ENCODE data around the gene OTULINL.
"Not testable (repeated sequence)": the region's sequence is repeated elsewhere in the genome, so short reads cannot be mapped to it uniquely, and the experiment has no call there.

OTULINL gene

GRCh38 chr5:14552017-14552416, 29.6 kb upstream of the OTULINL start:
- H3K4me3 ChIP-seq (replicated peaks; ENCODE audit: low read depth, low read length): no peak overlapping the region
- DNase-seq (ENCODE audit: low read depth): peak; percentile 4
- TF ChIP-seq, protein P1, sequence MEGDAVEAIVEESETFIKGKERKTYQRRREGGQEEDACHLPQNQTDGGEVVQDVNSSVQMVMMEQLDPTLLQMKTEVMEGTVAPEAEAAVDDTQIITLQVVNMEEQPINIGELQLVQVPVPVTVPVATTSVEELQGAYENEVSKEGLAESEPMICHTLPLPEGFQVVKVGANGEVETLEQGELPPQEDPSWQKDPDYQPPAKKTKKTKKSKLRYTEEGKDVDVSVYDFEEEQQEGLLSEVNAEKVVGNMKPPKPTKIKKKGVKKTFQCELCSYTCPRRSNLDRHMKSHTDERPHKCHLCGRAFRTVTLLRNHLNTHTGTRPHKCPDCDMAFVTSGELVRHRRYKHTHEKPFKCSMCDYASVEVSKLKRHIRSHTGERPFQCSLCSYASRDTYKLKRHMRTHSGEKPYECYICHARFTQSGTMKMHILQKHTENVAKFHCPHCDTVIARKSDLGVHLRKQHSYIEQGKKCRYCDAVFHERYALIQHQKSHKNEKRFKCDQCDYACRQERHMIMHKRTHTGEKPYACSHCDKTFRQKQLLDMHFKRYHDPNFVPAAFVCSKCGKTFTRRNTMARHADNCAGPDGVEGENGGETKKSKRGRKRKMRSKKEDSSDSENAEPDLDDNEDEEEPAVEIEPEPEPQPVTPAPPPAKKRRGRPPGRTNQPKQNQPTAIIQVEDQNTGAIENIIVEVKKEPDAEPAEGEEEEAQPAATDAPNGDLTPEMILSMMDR (IDR thresholded peaks at IDR 0.05; ENCODE audit: low read length, missing control alignments): no peak

DNA sequence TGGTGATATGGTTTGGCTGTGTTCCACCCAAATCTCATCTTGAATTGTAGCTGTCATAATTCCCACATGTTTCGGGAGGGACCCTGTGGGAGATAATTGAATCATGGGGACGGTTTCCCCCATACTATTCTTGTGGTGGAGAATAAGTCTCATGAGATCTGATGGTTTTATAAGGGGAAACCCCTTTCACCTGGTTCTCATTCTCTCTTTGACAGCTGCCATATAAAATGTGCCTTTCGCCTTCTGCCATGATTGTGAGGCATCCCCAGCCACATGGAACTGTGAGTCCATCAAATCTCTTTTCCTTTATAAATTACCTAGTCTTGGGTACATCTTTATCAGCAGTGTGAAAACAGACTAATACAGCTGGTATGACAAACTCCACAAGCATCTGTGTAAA, 27.3 kb upstream of the OTULINL start:
- not testable (repeated sequence) for H3K4me3 ChIP-seq (replicated peaks; ENCODE audit: low read depth, low read length); DNase-seq (ENCODE audit: low read depth)

DNA sequence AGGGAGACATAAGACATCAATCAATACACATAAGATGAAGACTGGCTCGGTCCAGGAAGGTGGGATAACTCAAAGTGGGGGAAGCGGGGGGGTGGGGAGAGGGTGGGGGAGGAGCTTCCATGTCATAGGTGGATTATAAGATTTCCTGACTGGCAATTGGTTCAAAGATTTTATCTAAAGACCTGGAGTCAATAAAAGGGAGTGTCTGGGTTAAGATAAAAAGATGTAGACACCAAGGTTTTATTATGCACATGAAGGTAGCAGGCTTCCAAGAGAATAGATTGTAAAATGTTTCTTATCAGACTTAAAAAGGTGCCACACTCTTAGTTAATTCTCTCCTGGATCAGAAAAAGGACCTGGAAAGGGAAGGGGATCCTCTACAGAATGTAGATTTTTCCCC, 25.6 kb upstream of the OTULINL start:
- TF ChIP-seq, protein P1 (IDR thresholded peaks at IDR 0.05; ENCODE audit: low read length, missing control alignments): no peak
- no peak overlapping the region for H3K4me3 ChIP-seq (replicated peaks; ENCODE audit: low read depth, low read length)
- no peak for DNase-seq (ENCODE audit: low read depth)

- H3K4me3 ChIP-seq (replicated peaks; ENCODE audit: low read depth, low read length): no peak overlapping the region
- no peak for DNase-seq (ENCODE audit: low read depth)
- TF ChIP-seq, protein P1 (IDR thresholded peaks at IDR 0.05; ENCODE audit: low read length, missing control alignments): no peak
Observed at GRCh38 chr5:14557203-14557770, 24.3 kb upstream of the OTULINL start.

DNA sequence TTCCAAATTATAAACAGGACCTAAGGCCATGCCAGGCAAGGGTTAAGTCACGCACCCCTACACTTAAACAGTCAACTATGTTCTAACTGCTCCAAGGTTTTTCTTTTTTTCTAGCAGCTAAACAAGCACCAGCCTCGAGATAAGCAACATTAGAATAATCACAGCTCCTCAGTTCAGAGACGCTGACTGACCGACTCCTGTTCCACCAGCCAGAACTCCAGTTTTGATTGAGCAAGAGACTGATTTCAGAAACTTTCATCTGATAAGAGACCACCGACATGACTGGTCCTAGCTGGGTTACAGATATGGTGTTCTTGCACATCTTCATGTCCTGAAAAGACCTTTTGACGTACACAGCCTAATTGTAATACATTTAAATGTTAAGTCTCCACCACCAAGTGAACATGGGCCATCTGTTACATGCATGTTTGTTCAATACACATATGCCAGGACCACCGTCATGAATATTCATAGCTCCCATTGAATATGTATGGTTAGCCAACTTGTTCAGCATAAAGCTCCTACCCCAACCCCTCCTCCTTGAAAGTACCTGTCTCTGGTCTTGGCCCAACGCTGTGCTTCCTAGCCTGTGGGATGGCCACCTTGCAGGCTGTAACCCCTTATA, 23.7 kb upstream of the OTULINL start:
- TF ChIP-seq, protein P1 (IDR thresholded peaks at IDR 0.05; ENCODE audit: low read length, missing control alignments): no peak
- H3K4me3 ChIP-seq (replicated peaks; ENCODE audit: low read depth, low read length): no peak overlapping the region

GRCh38 chr5:14560091-14560595, 21.4 kb upstream of the OTULINL start:
- no peak overlapping the region for H3K4me3 ChIP-seq (replicated peaks; ENCODE audit: low read depth, low read length)
- TF ChIP-seq, protein P1 (IDR thresholded peaks at IDR 0.05; ENCODE audit: low read length, missing control alignments): no peak
- no peak for DNase-seq (ENCODE audit: low read depth)

More for the DNA sequence above, 23.7 kb upstream of the OTULINL start:
- peak; percentile 15 for DNase-seq (ENCODE audit: low read depth)

DNA sequence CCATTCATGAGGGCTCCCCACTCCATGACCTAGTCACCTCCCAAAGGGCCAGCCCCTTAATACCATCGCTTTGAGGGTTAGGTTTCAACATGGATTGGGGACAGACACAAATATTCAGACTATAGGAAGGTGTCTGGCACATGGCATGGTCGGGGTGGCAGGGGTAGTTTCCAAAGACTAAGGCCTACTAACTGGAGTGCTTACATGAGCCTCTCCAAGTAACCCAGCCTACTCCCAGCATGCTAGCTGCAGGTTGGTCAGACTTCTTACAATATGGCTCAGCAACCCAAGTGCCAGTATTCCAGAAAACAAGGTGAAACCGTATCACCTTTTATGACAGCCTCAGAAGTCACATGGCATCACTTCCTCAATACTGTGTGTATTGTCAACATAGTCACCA, 19.9 kb upstream of the OTULINL start:
- DNase-seq (ENCODE audit: low read depth): no peak
- TF ChIP-seq, protein P1 (IDR thresholded peaks at IDR 0.05; ENCODE audit: low read length, missing control alignments): no peak
- H3K4me3 ChIP-seq (replicated peaks; ENCODE audit: low read depth, low read length): no peak overlapping the region
